Stimulated activated CD4-positive, alpha-beta T cell treated with anti-CD3 and anti-CD28 coated beads, Interleukin-2, amount 100 ng/mL, for 24 hours (primary cell): Measurements from ENCODE around the gene KIF5A.

Experiments
- DNase-seq, 2 donors: peaks; one replicate each; pipeline ENCODE4 v3.0.0-alpha.2; 2020

Gene KIF5A

DNA sequence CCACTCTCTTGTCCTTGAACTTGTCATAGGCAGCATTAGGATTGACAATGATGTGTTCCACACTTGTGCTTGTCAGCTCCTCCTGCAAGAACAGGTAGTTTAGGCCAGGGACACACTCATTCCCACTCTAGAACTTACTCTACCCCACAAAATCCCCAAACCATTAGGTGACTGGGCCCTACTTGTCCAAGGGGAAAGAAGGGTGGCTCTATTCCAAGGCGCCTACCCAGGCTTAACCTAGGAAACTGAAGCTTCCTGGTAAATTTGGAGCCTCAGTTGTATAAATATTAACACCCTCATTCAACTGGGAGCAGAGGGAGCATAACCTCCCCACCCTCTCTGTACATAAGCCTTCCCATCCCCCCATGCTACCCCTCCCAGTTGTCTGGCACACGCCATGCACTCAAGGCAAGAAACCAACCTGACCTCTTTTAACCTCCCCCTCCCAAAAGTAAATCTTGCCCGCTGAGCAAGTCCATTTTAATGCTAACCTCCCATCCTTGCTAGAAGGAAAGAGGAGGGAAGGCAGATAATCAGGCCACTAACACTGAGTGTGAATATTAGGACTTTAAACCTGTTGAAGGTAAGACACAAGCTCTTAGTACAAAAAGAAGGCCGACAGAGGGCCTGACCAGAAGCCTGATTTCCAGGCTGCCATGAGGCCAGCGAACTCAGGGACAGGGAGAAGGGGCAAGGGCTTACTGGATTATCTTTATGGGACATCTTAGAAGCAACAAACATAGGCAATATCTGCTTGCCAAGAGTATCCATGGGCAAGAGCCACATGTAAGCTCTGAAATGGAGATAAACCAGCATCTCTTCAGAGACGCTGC is 13.9 kb upstream of the KIF5A start:
- DNase-seq, result no peak

DNA sequence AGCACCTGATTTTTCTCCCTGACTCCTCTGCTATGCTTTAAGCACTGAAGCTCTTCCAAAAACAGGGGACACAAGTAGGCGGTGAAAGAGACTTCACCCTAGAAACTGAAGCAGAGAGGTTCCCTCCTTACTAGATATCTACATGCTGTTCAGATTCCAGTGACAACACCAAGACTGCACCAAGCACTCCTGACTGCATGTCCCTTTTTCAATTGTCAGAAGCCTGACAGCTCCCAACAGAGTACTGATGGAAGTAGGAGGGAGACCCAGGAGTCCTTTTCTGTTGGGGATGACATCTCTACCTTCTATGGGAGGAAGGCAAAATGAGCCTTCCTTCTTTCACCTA is 13.3 kb upstream of the KIF5A start:
- no peak for DNase-seq

DNA sequence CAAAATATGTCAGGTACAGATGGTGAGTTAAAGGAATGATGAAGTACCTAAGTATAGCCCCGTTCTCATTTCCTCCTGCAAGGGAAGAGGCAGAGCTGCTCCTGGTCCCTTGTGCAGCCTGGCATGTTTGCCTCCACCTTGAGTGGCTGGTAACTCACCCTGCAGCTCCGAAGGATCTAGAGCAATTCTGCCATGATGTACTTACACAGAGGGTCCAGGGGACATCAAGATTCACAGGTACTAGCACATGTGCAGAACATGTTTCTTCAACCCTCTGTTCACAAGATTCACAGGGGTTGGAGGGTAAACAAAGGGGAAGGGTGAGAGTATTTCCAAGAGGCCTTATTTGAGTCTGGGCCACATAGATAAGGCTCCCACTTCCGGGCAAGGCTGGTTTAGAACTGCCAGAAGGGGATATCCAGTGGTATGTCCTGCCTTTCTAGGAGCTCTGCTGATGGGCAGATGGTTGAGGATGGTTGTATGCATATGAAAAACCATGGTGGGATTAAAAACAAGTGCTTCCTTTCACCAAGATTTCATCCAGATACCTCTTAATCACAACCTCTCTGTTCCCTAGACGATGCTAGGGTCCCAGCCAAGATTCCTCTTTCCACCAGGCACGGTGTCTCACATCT is 10.6 kb upstream of the KIF5A start:
- no peak for DNase-seq

DNA sequence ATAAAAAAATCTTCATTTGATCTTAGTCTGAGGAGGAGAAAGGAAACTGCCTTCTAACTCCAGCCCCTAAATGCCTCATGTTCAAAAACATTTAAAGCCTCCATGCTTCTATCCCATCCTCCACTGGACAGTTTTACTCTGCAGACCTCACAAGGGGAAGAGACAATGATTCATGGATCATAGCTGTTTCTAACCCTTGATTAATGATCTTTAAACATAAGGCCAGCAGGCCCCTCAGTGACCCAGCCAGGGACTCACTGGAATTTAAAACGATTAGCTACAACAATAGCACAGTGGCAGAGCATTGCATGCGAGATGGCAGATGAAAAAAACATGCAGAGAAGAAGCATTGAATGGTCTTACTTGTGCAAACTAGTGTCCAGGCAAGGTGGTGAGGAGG is 8.8 kb upstream of the KIF5A start:
- no peak for DNase-seq

DNA sequence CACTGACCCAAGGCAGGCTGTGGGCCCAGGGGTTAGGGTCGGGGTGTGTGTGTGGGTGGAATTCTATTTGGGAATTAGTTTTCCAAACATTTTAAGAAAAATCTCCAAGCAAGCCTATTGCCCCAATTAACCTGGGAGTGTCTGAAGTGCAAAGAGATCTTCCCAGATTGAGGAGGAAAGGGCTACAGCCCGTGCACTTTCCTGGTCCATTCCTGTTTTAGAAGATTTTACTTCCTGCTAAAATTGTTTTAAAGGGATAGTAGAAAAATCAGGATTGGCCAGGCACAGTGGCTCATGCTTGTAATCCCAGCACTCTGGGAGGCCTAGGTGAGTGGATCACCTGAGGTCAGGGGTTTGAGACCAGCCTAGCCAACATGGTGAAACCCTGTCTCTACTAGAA is 8.1 kb upstream of the KIF5A start:
- DNase-seq, result no peak

DNA sequence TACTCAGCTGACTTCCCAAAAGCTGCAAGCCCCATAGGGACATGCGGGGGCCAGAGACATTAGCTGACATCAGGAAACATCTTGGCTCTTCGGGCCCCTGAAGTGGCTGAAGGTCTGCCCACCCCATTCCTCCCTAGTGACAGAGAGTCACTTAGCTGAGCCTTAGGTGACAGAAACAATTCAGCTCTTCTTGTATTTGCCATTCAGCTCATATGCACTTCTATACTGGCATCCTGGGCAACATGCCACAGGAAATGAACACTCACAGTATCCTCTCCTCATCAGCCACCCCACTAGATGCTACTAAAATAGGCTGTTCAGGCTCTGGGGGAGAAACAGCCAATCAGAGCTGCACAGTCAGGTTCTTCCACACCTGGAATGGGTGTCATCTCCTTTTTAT is 6.3 kb upstream of the KIF5A start:
- DNase-seq, result no peak

DNA sequence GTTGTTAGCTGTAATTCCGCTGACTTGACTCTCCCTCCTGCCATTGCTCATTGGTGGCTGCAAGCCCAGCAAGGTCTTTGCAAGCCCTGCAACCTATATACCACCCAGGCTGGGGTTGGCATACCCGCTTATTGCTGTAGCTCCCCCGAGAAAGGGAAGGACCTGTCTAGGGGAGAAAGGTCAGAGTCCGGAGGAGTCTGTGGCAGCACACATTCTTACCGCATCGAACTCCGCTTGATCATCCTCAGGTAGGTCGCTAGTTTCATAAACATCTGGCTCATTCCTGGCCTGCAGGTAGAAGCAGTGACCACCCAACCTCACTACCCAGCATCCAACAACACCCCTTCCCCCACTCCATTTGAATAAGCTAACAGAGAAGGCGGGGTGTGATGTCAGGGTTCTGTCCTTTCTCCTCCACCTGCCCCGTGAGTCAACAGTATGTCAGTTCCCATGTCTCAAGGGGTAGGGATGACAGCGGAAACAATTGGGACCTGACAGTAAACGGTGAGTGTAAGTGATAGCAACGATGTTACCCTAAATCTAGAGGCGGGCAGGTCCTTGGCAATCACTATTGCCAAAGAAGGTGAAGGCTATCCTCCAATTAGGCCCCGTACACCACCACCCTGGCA is 3.9 kb upstream of the KIF5A start:
- DNase-seq, result no peak

DNA sequence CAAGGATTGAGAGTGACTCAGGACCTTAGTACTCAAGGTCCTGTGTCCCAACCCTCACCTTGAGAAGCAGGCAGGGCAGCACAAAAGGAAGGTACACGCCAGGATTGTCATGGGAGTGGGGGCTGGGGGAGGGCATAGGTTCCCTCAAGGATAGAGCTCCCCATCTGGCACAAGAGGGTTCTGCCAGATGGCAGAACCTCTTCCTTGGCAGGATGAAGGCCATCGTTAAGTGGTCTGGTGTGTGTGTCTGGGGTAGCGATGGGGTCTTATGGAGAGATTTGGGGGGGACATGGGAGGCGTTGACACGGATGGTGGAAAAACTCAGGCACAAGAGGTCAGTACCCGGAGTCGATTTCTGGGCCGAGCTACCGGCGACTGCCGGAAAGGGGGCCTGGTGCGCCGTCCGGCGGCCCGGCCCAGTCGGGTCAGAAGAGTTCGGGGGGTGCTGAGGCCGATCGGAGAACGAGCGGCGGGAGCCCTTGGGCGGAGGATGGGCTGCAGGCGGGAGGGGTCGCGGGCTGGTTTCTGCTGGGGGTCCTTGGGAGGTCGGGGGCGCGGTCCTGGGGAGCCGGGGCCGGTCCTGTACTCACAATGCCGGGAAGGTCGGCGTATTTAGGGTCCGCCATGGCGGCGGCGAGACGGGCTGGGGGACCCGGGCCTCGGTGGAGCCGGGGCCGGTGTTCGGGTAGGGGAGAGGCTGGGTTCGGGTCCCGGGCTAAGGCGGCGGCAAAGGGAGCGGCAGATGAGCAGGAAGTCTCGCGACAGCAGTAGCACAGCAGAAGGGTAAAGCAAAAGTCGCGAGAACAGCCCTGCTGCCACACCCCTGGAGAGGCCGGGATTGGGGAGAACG is 3.2 kb upstream of the KIF5A start, which contains the start of gene DCTN2:
Gene DCTN2 (minus strand): TSS at position 755 of the 850 bp plus-strand sequence. CDS start 129 bp downstream, at position 626.
- peak; percentile 94 for DNase-seq

DNA sequence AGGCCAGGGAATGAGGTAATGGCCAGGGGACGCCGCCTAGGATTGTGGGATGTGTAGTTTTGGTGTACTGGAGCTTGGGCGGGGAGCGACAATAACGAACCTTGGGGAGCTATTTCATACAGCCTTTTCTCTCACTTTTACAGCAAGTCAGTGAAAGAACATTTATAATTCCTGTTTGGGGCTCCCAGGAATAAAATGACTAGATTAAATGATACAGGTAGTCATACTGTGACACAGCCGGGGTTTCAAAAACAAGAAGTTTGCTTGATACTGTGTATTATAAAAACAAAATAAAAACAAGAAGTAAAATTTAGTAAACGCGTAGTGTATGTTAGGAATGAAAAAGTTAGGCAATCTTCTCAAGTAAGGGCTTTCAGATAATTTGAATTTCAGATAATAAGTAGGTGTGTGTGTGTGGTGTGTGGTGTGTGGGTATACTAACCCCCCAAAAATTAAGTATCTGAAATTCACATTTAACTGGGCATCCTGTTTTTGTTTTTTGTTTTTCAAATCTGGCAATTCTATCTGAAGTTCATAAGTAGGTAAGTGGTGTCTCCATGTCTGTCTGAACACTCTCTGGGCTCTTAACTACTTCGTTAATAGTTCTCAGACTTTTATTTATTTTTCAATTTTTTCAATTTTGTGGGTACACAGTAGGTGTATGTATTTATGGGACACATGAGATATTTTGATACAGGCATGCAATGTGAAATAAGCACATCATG is 2.4 kb upstream of the KIF5A start:
- no peak for DNase-seq

DNA sequence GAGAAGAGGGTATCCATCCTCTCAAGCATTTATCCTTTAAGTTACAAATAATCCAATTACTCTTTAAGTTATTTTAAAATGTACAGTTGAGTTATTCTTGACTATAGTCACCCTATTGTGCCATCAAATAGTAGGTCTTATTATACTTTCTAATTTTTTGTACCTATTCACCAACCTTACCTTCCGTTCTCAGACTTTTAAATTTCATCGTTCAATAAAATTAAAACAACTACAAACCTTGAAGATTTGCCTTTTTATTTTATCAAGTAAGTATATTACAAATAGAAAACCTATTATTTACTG is 1.9 kb upstream of the KIF5A start:
- DNase-seq, result no peak

DNA sequence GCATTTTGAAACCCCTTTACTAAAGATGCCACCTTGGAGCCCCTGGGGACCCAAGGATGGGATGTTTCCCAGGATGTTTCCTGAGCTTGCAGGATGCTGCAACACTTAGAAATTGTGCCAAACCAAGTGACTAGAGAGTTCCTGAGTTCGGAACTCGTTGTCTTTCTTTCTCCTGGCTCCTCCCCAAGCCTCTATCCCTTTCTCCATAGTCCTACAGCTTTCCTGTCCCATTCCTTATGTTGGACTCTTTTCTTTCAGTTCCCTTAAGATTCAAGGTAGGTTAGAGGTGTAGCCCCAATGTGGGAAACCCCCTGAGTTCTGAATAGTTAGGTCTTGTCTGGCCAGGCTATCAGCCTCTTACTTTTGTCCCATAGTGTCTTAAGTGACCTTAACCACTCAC is 1.4 kb upstream of the KIF5A start:
- DNase-seq, result no peak

DNA sequence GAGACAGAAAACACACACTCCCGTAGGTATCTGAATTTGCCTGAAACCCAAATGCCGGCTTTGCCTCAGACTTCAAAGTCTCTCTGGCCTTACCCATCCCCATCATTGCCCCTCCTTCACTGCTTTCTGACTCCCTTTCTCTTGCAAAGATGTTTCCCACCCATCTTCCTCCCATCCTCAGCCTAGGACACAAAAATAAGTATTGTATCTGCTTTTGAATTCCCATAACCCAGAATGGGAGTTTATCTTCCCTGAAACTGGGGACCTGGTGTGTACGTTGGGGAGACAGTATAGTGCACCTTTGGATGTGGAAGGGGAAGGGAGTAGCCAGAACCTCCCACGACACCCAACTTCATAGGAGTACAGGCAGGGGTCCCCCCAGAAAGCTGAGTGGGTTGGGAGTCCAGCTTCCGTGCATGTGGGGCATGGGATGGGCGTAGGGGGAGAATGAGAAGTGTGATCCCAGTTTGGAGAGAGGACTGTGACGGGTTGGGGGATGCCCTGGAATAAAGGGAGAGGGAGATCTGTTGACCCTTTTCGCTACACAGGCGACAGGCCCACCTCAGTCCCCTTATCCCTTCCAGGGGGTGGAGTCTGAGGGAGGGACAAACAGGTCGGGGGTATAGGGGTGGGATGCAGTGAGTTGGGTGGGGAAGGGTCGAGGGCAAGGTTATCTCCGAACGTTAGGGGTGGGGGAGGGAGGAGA is 488 bp upstream of the KIF5A start:
- DNase-seq, result no peak

DNA sequence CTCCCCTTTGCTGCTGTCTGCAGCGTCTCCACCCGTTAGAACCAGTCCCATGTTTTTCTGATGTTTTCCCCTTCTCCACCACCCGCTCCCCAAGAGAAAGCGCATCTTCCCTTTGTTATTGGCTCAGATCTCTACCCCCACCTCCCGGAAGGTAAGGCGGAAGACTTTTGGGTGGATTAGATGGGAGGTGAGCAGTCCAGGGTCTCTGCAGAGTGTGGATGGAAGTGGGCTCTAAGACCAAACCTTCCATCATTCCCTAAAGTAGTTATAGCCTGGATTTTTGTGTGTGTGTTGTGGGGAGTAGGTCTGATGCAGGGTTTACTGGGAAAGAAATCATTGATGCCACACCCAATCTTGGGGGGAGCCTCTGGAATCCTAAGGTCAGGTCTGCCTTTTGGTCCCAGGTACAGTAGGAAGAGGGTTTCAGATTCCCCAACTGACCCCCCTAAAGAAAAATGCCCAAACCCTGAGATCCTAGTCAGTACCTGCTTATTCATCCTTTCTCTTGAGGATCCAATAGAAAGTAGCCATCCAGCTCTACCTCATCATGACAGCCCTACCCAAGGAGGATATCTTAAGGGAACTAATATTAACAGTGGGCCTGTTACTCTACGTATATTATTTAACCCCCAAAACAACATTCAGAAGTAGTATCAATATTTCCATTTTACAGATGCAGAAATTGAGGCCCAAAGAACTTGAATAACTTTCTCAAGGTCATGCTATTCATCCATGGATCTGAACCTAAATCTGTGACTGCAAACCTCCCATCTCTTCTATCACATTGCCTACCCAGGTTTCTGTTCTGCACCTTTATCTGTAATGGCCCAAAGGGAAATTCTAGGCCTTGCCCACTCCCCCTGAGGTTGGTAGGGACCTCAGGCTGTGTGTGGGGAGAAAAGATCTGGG is 1.1 kb downstream of the KIF5A start:
- DNase-seq, result no peak

DNA sequence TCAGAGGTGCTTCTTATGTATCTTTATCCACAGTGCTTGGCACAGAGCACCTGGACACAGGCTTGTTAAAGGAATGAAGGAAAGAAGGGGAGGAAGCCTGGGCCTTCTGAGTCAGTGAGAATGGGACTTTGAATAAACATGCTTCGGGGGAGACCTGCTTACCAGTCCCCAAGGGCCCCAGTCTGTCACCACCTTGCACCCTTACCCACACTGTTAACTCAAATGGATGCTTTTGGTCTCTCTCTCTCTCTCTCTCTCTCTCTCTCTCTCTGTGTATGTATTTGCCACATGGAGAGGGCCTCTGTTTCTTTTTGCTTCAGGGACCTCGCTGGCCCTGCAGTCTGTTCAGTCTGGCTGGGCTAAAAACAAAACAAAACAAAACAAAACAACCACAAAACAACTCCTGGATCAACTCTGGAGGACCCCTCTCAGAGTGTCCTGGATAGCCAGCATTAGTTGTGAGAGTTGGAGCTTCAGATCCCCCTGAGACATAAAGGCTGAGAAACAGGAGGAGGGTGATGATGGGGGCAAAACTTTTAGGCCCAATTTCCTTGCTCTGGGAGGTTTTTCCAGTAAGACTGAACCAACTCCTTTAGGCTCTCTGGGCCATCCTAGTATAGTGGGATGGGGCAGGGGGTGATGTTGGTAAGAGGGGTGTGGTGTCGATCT is 1.9 kb downstream of the KIF5A start:
- no peak for DNase-seq

DNA sequence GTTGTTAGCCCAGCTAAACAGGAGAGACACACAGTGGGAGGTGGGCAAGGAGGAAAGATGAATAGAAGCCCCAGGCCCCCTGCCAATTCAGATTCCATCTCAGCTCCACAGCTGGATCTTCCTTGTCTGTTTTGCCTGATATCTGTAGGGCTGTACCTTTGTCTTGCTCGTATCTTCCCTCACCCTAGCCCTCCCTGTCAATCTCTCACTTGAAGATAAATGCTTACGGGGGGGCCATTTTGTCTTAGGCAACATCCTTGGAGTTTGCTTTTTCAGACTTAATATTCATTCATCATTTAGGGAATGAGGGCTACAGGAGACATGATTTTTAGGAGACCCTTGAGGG is 2.4 kb downstream of the KIF5A start:
- no peak for DNase-seq

DNA sequence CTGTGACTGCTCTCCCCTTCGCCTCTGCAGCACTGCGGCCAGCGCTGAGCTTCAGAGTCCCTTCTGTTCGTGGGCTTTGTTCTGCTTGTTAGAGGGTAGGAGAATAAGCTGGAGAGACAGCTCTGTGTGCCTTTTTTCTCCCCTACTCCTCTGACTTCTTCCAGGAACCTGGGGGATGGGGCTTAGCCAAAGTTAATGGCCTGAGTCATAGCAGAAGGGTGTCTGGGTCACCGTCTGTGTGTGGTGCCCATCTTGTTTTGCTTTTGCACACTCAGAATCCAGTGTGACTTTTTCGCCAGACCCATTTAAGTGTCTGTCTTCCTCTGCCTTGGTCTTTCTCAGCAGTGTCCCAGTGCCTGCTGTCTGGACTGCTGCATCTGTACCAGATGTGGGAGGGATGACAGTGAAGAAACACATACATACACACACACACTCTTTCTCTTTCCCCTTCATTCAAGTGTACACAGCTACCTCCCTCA is 3.0 kb downstream of the KIF5A start:
- DNase-seq, result no peak

DNA sequence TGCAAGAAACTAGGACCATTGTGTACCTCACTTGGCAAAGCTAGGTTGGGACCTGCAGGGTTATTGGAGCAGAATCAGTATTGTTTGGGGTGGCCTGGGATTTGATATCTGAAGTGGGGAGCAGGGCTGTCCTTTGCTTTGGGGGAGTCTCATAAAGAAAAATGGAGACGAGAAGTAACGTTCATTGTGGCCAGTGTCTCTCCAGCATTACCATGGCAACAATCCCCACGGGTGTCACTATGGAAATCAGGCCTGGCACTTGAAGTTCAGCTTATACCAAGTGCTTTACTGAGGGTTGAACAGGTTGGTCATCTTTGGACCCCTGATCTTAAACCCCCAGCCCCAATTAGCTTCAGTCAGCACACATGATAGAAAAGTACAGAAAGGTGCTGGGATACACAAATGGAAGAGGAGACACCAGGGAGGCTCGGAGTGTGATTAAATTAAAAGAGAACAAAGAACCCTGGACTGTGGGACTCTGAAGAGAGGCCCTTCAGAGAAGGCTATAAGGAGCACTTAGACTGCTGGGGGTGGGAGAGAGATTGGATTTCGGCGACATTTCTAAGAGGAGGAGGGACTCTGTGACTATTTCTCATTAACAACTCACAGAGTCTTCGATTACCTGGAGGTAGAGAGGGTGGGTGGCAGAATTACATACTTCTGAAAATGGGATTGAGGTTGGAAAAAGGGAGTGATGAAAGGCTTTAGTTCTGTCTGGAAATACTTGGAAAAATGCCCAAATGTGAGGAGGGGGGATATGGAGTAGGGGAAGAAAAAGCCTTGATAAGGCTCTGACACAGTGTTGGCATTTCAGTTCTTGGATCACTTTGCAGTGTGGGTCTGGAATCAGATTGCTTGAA is 3.7 kb downstream of the KIF5A start:
- DNase-seq, result no peak

DNA sequence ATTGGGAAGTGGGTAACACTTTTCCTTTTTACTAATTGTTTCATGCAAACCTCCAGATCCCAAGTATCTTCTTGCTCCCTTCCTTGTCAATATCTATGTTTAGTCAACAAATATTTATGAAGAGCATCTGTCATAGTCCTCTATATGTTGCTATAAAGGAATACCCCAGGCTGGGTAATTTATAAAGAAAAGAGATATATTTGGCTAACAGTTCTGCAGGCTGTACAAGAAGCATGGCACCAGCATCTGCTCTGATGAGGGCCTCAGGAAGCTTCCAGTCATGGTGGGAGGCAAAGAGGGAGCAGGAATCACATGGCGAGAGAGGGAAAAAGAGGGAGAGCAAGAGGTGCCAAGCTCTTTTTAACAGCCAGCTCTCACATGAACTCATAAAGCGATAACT is 4.6 kb downstream of the KIF5A start:
- no peak for DNase-seq

DNA sequence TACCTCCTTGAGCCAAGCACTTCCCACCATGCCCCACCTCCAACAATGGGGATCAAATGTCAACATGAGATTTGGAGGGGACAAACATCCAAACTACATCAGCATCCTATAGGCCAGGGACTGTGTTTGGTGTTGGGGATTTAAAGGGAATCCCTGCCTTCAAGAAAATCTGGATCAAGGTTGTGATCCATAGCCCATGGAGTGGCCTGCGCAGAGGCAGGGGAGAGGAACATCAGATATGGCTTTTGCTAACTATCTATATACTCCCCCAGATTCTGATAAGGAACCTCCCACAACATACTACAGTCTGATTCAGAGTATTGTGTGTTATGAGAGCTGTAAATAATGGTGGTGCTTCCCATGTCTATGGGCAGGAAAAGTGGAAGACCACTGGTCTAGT is 5.1 kb downstream of the KIF5A start:
- DNase-seq, result no peak
